ENCODE results near the gene TEKT1.

Gene TEKT1

DNA sequence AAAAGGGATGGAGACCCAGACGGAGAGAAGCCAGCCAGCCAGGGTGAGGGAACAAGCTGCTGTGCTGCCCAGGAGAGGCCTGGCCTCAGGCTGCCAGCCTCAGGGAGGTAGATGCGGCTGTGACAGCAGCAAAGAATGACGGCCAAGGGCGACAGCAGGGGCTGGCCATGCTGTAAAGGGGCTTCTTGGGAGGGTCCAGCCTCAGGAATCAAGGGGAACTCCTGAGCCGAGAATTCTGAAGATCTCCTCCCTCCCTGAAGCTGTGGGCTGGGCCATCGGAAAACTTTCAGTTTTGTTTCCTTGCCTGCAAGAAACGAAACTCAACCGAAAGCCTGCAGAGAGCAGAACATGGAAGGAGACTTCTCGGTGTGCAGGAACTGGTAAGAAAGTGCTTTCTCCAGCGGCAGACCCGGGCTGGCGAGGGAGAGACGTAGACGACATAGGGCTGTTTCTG lies 75.8 kb downstream of the TEKT1 start, which contains the start of gene XAF1:
Gene XAF1 (plus strand): TSS at position 316 of the 454 bp plus-strand sequence. CDS start 33 bp downstream, at position 349.
- peak; percentile 41 for DNase-seq

- DNase-seq: no peak
Measured at GRCh38 chr17:6755281-6755680, 76.2 kb downstream of the TEKT1 start.

GRCh38 chr17:6753546-6753945 lies 78.0 kb downstream of the TEKT1 start:
- DNase-seq: no peak

- DNase-seq: peak; percentile 25
Measured at GRCh38 chr17:6753006-6753445, 78.5 kb downstream of the TEKT1 start.

- no peak for DNase-seq
Measured at GRCh38 chr17:6752068-6752909, 79.2 kb downstream of the TEKT1 start.

DNA sequence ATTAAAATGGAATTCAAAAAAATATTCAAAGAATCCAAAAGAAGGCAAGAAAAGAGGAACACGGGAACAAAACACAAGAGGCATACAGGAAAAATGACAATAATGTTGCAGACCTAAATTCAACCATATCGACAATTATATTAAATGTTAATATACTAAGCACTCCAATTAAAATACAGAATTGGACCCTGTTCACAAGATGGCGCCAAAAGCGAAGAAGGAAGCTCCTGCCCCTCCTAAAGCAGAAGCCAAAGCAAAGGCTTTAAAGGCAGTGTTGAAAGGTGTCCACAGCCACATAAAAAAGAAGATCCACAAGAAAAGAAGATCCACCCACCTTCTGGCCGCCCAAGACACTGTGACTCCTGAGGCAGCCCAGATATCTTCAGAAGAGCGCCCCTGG lies 82.0 kb downstream of the TEKT1 start:
- no peak for DNase-seq

GRCh38 chr17:6748617-6749016 lies 82.9 kb downstream of the TEKT1 start:
- no peak for DNase-seq

All from stimulated activated CD4-positive, alpha-beta T cell treated with anti-CD3 and anti-CD28 coated beads, Interleukin-1b, Interleukin-23, amount 100 ng/mL, for 48 hours (primary cell).